Esophagus (tissue), 2 donors: ENCODE data around the gene C9orf85. TPM values are rescaled to one million over a fixed set of nuclear protein-coding genes. Genes with fewer than 3 reads are reported as not detected.
"Not testable (repeated sequence)": the region's sequence is repeated elsewhere in the genome, so short reads cannot be mapped to it uniquely, and the experiment has no call there.

Experiments
- H3K27ac ChIP-seq, 2 donors: one replicate each; pipeline ENCODE4 v1.5.1; 2013; ENCODE audit warnings: low read depth in 2 of 2, mild to moderate bottlenecking in 2 of 2, inconsistent platforms in 1 of 2, low read length in 1 of 2, moderate library complexity in 1 of 2
- H3K27me3 ChIP-seq, 2 donors: one replicate each; pipeline ENCODE4 v1.6.1; 2013; ENCODE audit warnings: low read length in 2 of 2, control low read depth in 1 of 2, mild to moderate bottlenecking in 1 of 2; ENCODE audit not compliant: insufficient read depth in 2 of 2, control insufficient read depth in 1 of 2
- H3K36me3 ChIP-seq, 2 donors: one replicate each; pipeline ENCODE4 v1.6.1; 2013; ENCODE audit warnings: low read length in 1 of 2; ENCODE audit not compliant: control insufficient read depth in 2 of 2, insufficient read depth in 2 of 2
- H3K4me1 ChIP-seq, 2 donors: one replicate each; pipeline ENCODE4 v1.6.1; 2013; ENCODE audit warnings: low read length in 1 of 2; ENCODE audit not compliant: control insufficient read depth in 2 of 2, insufficient read depth in 2 of 2
- H3K4me3 ChIP-seq, 2 donors: one replicate each; pipeline ENCODE4 v1.5.1; 2013; ENCODE audit warnings: low read length in 2 of 2, mild to moderate bottlenecking in 2 of 2, low read depth in 1 of 2, moderate library complexity in 1 of 2
- H3K9me3 ChIP-seq, 2 donors: one replicate each; pipeline ENCODE4 v1.6.1; 2013; ENCODE audit warnings: mild to moderate bottlenecking in 2 of 2, low read depth in 1 of 2, low read length in 1 of 2, moderate library complexity in 1 of 2; ENCODE audit not compliant: control insufficient read depth in 2 of 2, insufficient read depth in 1 of 2
- WGBS, 2 donors: extraction: QIAGEN DNeasy Blood & Tissue Kit; methylation state at CpG; one replicate each; pipeline ENCODE4 v1.1.7; 2013; 5-methylcytosine and 5-hydroxymethylcytosine counted together
- polyA plus RNA-seq, 2 donors: library from polyadenylated mRNA; stranded (reverse); fragments of 200-250 nt; gene quantifications; one replicate each; pipeline ENCODE4 v1.2.3, GENCODE V29; 2013
- donor health status: healthy with polysubstance abuse.
- donor health status: Bipolar disorder and iron deficiency.

The C9orf85 gene
- polyA plus RNA-seq, 2 donors, result 10.3 to 11.2 TPM

DNA sequence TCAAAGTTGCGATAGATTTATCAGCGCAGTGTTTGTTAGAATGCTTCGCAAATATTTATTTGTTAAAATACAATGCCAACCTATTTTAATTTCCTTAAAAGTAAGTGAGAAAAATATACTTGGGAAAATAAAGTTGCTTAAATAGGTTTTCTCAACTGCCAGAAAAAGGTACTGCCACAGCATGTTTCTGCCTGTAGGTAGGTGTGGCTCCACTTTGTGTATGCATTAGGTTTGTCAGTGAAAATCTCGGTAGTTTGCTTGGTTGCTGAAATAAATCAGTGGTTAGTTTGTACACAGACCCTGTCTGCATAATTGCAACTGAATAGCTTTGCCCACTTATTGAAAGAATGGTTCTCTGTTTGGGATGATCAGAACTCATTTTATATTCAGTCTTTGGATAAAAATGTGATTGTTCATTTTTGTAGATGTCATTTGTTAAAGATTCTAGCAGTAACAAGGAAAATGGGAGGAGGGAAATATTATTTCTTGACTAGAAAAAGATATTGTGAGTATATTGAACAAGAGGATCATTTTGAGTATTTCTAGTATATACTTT lies 25.7 kb downstream of the C9orf85 start:
- Histone ChIP-seq H3K27me3 (no peaks in the 10 kb centered on the region), H3K36me3 (no peaks in the 10 kb centered on the region), H3K27ac (peak overlapping the region; percentile 55 to 79), H3K4me3 (no peak overlapping the region), H3K4me1 (peaks cover 0 to 2% of the 10 kb centered on the region in 2 donors), H3K9me3 (no peaks in the 10 kb centered on the region)
- WGBS, 2 donors, result 58 to 66% methylated on average over 4 of the region's 4 CpGs

DNA sequence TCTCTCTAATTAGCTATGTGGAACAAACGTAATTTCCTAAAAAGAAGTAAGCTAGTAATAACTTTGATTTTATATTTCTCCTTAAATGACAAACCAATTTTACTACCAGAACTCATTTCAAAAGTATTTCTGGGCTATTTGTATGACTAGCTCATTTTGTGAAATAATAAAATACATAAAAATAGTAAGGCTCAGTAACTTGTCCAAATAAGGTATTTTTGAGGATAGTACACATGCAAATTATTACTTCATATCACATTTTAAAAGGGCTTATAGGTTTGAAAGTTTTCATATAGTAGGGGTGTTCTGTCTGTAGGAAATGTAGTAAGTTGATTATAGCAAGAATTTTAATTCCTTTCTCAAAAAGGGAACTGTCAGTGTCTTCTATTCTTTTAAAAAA lies 26.5 kb downstream of the C9orf85 start:
- H3K27ac ChIP-seq, result no peak overlapping the region
- no peaks in the 10 kb centered on the region for H3K9me3 ChIP-seq
- H3K36me3 ChIP-seq, result no peaks in the 10 kb centered on the region
- peaks cover 0 to 2% of the 10 kb centered on the region in 2 donors for H3K4me1 ChIP-seq
- WGBS, 2 donors, result 59 to 60% methylated on average over 1 of the region's 1 CpG
- H3K27me3 ChIP-seq, result no peaks in the 10 kb centered on the region
- no peak overlapping the region for H3K4me3 ChIP-seq

DNA sequence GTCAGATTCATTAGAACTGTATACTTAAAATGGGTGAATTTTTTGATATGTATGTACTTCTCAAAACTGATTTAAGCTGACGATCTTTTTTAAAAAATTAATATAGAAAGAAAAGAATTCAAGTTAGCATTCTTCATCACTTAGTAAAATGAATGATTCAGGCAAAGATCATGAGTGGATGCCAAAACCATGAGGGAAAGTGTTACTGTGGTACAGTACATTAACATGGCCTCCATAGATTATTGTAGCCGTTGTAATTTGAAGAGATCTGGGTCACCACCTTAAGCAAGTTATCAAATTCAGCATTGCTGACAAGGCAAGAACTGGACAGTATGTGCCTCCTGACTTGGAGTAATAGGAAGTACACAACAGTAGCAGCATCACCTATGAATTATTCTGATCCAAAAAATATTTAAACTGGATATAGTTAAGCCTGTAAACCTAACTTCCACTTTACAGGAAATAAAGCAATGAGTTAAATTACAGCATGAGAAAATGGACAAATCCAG lies 29.7 kb downstream of the C9orf85 start:
- WGBS, 2 donors, result 85 to 91% methylated on average over 2 of the region's 2 CpGs

DNA sequence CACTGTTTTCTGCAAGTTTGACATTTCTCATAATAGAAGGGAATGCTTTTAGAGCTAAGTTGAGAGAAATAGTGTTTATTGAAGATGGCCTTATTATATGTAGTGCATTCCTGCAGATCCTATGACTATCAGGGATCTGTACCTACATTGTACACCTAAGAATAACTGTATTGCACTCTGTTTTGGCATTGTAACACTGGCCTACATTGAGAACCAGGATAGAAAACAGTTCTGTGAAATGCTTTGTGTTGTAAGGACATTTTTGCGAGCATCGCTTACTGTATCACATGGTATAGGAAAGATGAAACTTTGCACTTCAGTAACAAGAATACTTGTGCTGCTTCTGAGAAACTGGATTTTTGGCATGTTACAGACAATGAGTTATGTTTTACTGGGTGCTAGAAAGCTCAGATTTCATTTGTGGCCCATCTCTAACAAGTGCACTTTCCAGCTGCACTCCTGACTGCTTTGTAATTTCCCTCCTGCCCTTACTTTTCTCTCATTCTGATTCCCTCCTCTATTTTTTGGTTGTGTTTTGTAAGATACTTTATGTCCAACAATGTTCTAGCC lies 30.6 kb downstream of the C9orf85 start:
- H3K27ac ChIP-seq, result peak overlapping the region in 1 of 2 donors; percentile 33
- H3K36me3 ChIP-seq, result no peaks in the 10 kb centered on the region
- WGBS, 2 donors, result 70 to 91% methylated on average over 2 of the region's 2 CpGs
- H3K4me3 ChIP-seq, result no peak overlapping the region
- H3K27me3 ChIP-seq, result no peaks in the 10 kb centered on the region
- H3K9me3 ChIP-seq, result no peaks in the 10 kb centered on the region
- peaks cover 0 to 2% of the 10 kb centered on the region in 2 donors for H3K4me1 ChIP-seq

More for the DNA sequence above, 29.7 kb downstream of the C9orf85 start:
- peaks cover 0 to 5% of the 10 kb centered on the region in 2 donors for H3K4me1 ChIP-seq
- no peaks in the 10 kb centered on the region for H3K27me3 ChIP-seq
- no peaks in the 10 kb centered on the region for H3K36me3 ChIP-seq
- no peaks in the 10 kb centered on the region for H3K9me3 ChIP-seq
- H3K4me3 ChIP-seq, result no peak overlapping the region
- no peak overlapping the region for H3K27ac ChIP-seq

DNA sequence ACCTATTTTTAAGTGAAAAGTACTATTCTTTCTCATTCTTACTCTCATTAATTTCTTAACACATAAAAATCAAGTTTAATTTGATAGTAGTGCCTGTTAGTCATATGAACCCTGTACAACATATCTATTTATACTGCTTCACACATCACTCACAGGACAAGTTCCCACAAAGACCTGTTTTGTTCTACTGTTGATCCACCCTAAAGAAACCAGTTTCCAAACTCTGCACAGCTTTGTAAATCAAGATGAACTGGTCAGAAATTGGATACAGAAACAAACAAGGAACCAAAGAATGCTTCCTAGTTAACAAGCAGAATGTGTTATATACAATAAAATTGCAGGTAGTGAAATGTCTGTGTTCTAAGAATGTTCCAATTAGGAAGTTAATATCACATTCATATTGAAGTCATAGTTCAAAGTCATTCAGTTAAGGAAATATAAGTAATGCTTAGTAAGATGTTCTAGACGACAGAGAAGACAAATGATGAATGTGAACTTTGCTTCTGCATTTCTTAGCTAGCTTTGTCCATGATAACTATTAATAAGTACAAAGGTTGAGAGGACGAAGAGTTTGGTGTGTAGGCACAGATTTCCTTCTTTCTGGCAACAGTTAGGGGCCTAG lies 33.4 kb downstream of the C9orf85 start:
- Histone ChIP-seq H3K36me3 (no peaks in the 10 kb centered on the region), H3K9me3 (no peaks in the 10 kb centered on the region), H3K27me3 (no peaks in the 10 kb centered on the region), H3K27ac (peak overlapping the region; percentile 83 to 89), H3K4me1 (peaks cover 0 to 2% of the 10 kb centered on the region in 2 donors), H3K4me3 (no peak overlapping the region)
- 31 to 32% methylated on average over 2 of the region's 2 CpGs for WGBS, 2 donors

DNA sequence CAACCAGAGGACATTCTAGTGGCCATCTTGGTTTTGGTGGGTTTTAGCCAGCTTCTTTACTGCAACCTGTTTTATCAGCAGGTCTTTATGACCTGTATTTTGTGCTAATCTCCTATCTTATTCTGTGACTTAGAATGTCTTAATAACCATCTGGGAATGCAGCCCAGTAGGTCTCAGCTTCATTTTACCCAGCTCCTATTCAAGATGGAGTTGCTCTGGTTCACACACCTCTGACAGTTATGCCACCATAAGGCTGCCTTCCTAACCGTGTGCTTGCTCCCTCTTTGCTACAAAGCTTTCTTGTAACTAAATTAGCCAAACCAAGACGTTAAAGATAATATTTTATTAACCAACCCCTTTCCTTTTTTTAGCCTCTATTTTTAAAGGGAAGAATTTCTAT lies 43.2 kb downstream of the C9orf85 start:
- H3K4me1 ChIP-seq, H3K4me3 ChIP-seq, H3K36me3 ChIP-seq, H3K9me3 ChIP-seq, H3K27ac ChIP-seq, H3K27me3 ChIP-seq: not testable (repeated sequence)
- WGBS, 2 donors, result 88 to 89% methylated on average over 2 of the region's 2 CpGs

DNA sequence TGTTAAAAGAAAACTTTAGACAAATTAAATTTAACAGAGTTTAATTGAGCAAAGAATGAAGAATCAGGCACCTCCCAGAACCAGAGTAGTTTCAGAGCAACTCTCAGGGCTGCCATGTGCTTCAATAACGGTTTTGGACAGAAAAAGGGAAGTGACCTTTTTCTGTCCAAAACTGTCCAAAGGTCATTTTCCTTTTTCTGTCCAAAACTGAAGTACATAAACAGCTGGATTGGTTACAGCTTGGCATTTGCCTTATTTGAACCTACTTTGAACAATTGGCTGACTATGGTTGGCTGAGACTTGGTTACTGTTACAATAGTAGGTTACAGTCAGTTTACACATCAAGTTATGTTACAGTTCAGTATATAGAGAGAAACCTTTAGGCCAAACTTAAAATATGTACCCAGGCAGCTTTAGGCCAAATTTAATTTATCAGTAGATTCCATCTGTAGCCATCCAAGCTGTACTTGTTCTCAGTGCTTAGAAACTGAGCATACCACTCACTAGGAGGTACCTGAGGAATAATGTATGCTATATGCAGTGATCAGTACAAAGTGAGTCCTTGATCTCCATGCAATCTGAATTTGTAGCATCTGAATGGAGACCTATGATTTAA lies 44.0 kb downstream of the C9orf85 start:
- no peaks in the 10 kb centered on the region for H3K36me3 ChIP-seq
- H3K27ac ChIP-seq, result no peak overlapping the region
- WGBS, 2 donors, result 61 to 70% methylated on average over 1 of the region's 1 CpG
- H3K4me1 ChIP-seq, result no peaks in the 10 kb centered on the region
- no peaks in the 10 kb centered on the region for H3K27me3 ChIP-seq
- no peaks in the 10 kb centered on the region for H3K9me3 ChIP-seq
- H3K4me3 ChIP-seq, result no peak overlapping the region

DNA sequence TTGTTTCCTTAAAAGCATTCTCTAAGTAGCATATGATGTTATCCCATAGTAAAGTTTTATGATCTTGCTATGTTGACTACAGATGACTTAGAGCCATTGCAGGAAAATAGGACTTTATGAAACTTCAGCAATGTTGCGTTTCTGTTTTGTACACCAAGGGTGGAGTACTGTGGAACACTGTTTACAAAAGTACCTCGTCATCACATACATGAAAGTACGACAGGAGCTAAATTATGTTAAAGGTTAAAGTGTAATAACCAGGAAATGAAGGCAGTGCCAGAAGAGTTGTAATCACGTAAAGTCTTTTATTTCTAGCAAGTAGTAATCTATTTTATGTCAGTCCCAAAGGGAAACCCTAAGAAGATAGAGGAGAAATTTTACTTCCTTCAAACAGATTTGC lies 50.9 kb downstream of the C9orf85 start:
- Histone ChIP-seq H3K36me3 (peaks cover 0 to 3% of the 10 kb centered on the region in 2 donors), H3K27me3 (no peaks in the 10 kb centered on the region), H3K4me3 (no peak overlapping the region), H3K27ac (no peak overlapping the region), H3K4me1 (no peaks in the 10 kb centered on the region), H3K9me3 (no peaks in the 10 kb centered on the region)
- 63 to 72% methylated on average over 4 of the region's 4 CpGs for WGBS, 2 donors

DNA sequence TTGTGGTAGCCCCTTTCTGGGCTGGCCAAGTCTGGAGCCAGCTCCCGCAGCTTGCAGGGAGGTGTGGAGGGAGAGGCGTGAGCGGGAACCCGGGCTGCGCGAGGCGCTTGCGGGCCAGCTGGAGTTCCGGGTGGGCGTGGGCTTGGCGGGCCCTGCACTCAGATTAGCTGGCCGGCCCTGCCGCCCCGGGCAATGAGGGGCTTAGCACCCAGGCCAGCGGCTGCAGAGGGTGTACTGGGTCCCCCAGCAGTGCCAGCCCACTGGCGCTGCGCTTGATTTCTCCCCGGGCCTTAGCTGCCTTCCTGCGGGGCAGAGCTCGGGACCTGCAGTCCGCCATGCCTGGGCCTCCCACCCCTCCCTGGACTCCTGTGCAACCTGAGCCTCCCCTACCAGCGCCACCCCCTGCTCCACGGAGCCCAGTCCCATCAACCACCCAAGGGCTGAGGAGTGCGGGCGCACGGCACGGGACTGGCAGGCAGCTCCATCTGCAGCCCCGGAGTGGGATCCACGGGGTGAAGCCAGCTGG lies 52.1 kb downstream of the C9orf85 start:
- not testable (repeated sequence) for H3K9me3 ChIP-seq, H3K4me3 ChIP-seq, H3K4me1 ChIP-seq, H3K27ac ChIP-seq, H3K27me3 ChIP-seq, H3K36me3 ChIP-seq
- WGBS, 2 donors, result 91% methylated on average over 22 to 29 of the region's 29 CpGs
